HepG2 (cell line): ENCODE data around the gene ERO1A. TPM values are rescaled to one million over a fixed set of nuclear protein-coding genes. Genes with fewer than 3 reads are reported as not detected.

Experiments used
- ATF2 ChIP-seq: sonication (generic); formaldehyde crosslinking; IDR thresholded peaks from 2 replicates; pipeline ENCODE4 v1.4.0; 2020; ENCODE audit warnings: missing genetic modification reagents
- ETV5 ChIP-seq: IDR thresholded peaks from 2 replicates; pipeline ENCODE4 v1.6.1; 2018; ENCODE audit warnings: missing biosample characterization, missing genetic modification reagents, inconsistent platforms, borderline replicate concordance
- FOXA3 ChIP-seq: IDR thresholded peaks from 2 replicates; pipeline ENCODE4 v1.6.1; 2016; ENCODE audit warnings: missing genetic modification reagents, missing compliant biosample characterization
- KLF12 ChIP-seq: sonication (generic); formaldehyde crosslinking; IDR thresholded peaks from 2 replicates; pipeline ENCODE4 v1.4.0; 2020; ENCODE audit warnings: missing genetic modification reagents, borderline replicate concordance
- MIXL1 ChIP-seq: IDR thresholded peaks from 2 replicates; pipeline ENCODE4 v1.6.1; 2016
- NFAT5 ChIP-seq: sonication (generic); formaldehyde crosslinking; IDR thresholded peaks from 2 replicates; pipeline ENCODE4 v1.4.0; 2020; ENCODE audit warnings: missing genetic modification reagents
- NR0B2 ChIP-seq: sonication (generic); formaldehyde crosslinking; IDR thresholded peaks from 2 replicates; pipeline ENCODE4 v1.4.0; 2020; ENCODE audit warnings: mild to moderate bottlenecking, missing genetic modification reagents
- PREB ChIP-seq: sonication (generic); formaldehyde crosslinking; IDR thresholded peaks from 2 replicates; pipeline ENCODE4 v1.4.0; 2020; ENCODE audit warnings: missing genetic modification reagents
- THYN1 ChIP-seq: sonication (generic); formaldehyde crosslinking; IDR thresholded peaks from 2 replicates; pipeline ENCODE4 v1.8.1; 2023; ENCODE audit warnings: low read depth, mild to moderate bottlenecking, moderate library complexity, missing genetic modification reagents, borderline replicate concordance
- ZBTB39 ChIP-seq: sonication (generic); formaldehyde crosslinking; IDR thresholded peaks from 2 replicates; pipeline ENCODE4 v1.5.0; 2020; ENCODE audit warnings: missing genetic modification reagents
- ZKSCAN8 ChIP-seq: IDR thresholded peaks from 2 replicates; pipeline ENCODE4 v1.6.1; 2016; ENCODE audit warnings: borderline replicate concordance, missing genetic modification reagents, missing compliant biosample characterization
- ZNF12 ChIP-seq: sonication (generic); formaldehyde crosslinking; IDR thresholded peaks from 2 replicates; pipeline ENCODE4 v1.5.0; 2020; ENCODE audit warnings: missing genetic modification reagents
- ZNF282 ChIP-seq: fragments of 450-650 bp; IDR thresholded peaks from 2 replicates; pipeline ENCODE4 v1.6.1; 2018; ENCODE audit not compliant: partially characterized antibody
- ZNF292 ChIP-seq: sonication (generic); formaldehyde crosslinking; IDR thresholded peaks from 2 replicates; pipeline ENCODE4 v1.8.1; 2022; ENCODE audit warnings: mild to moderate bottlenecking, low read depth, missing genetic modification reagents, borderline replicate concordance
- ZNF33B ChIP-seq: sonication (generic); formaldehyde crosslinking; IDR thresholded peaks from 2 replicates; pipeline ENCODE4 v1.5.1; 2020; ENCODE audit warnings: mild to moderate bottlenecking, missing genetic modification reagents
- ZNF569 ChIP-seq: sonication (generic); formaldehyde crosslinking; IDR thresholded peaks from 2 replicates; pipeline ENCODE4 v1.5.0; 2020; ENCODE audit warnings: mild to moderate bottlenecking, missing genetic modification reagents, moderate library complexity, borderline replicate concordance
- ZNF619 ChIP-seq: sonication (generic); formaldehyde crosslinking; IDR thresholded peaks from 2 replicates; pipeline ENCODE4 v1.4.0; 2020; ENCODE audit warnings: mild to moderate bottlenecking, missing genetic modification reagents
- ZNF678 ChIP-seq: sonication (generic); formaldehyde crosslinking; IDR thresholded peaks from 2 replicates; pipeline ENCODE4 v1.4.0; 2020; ENCODE audit warnings: mild to moderate bottlenecking, missing genetic modification reagents
- polyA plus RNA-seq, 8 experiments: library from polyadenylated mRNA; depleted of rRNA in 3 of 8; stranded (reverse) in 7 of 8; unstranded in 1 of 8; fragments of >200 nt; fragmentation: Illumina TruSeq in 4 of 8; extraction: Trizol in 4 of 8; gene quantifications; 2 replicates each; pipeline versions ENCODE4 v1.2.1 to v1.2.3, GENCODE V29; 2011 to 2016; ENCODE audit warnings: low read depth in 4 of 8, missing spikeins in 1 of 8, mixed read lengths in 1 of 8; ENCODE audit not compliant: insufficient read depth in 1 of 8
- total RNA-seq, 5 experiments: library from RNA; depleted of rRNA; stranded (reverse); fragments of >200 nt; fragmentation: Illumina TruSeq; extraction: Trizol; gene quantifications; 2 replicates each; pipeline ENCODE4 v1.2.3, GENCODE V29; 2016; ENCODE audit warnings: low read depth in 1 of 5

The ERO1A gene
- total and polyA plus RNA-seq, 2 of the 13 experiments (the other 11 are each of a cell fraction or from before 2014, with no cell fraction given), result 60.3 to 137 TPM

- TF ChIP-seq NR0B2 (CRISPR knock-in tag) (no peak), ATF2 (CRISPR knock-in tag) (no peak; the same call in 1 of the 2 replicates), NFAT5 (CRISPR knock-in tag) (no peak), ETV5 (CRISPR knock-in tag) (0 out of 2 replicates have a peak, but pooled peaks have one; percentile 4), PREB (no peak), ZKSCAN8 (0 out of 2 replicates have a peak, but pooled peaks have one; percentile 12), ZBTB39 (CRISPR knock-in tag) (no peak), KLF12 (CRISPR knock-in tag) (no peak), ZNF619 (CRISPR knock-in tag) (0 out of 2 replicates have a peak, but pooled peaks have one; percentile 26), ZNF282 (no peak), THYN1 (CRISPR knock-in tag) (no peak), ZNF292 (CRISPR knock-in tag) (peak; percentile 79; the same call in 1 of the 2 replicates), ZNF678 (no peak), ZNF12 (CRISPR knock-in tag) (no peak), ZNF33B (CRISPR knock-in tag) (0 out of 2 replicates have a peak, but pooled peaks have one; percentile 33), ZNF569 (CRISPR knock-in tag) (no peak), FOXA3 (CRISPR knock-in tag) (peak; percentile 23; the same call in 1 of the 2 replicates), MIXL1 (CRISPR knock-in tag) (0 out of 2 replicates have a peak, but pooled peaks have one; percentile 36)
These were observed 34.8 kb upstream of the ERO1A start, which contains the start of gene STYX (continued) for GRCh38 chr14:52729925-52730708.
